Measurements from ENCODE around the gene NDFIP1.

- TF ChIP-seq CTCF (conservative IDR thresholded peaks at IDR 0.05) (no peak), EZH2 (IDR thresholded peaks at IDR 0.05; ENCODE audit: low read depth) (no peak)
Measured at GRCh38 chr5:142119051-142119625, 10.6 kb downstream of the NDFIP1 start.
